Measurements from ENCODE around the gene SYNPO2L.
"Not testable (repeated sequence)": the region's sequence is repeated elsewhere in the genome, so short reads cannot be mapped to it uniquely, and the experiment has no call there.

Gene SYNPO2L, protein sequence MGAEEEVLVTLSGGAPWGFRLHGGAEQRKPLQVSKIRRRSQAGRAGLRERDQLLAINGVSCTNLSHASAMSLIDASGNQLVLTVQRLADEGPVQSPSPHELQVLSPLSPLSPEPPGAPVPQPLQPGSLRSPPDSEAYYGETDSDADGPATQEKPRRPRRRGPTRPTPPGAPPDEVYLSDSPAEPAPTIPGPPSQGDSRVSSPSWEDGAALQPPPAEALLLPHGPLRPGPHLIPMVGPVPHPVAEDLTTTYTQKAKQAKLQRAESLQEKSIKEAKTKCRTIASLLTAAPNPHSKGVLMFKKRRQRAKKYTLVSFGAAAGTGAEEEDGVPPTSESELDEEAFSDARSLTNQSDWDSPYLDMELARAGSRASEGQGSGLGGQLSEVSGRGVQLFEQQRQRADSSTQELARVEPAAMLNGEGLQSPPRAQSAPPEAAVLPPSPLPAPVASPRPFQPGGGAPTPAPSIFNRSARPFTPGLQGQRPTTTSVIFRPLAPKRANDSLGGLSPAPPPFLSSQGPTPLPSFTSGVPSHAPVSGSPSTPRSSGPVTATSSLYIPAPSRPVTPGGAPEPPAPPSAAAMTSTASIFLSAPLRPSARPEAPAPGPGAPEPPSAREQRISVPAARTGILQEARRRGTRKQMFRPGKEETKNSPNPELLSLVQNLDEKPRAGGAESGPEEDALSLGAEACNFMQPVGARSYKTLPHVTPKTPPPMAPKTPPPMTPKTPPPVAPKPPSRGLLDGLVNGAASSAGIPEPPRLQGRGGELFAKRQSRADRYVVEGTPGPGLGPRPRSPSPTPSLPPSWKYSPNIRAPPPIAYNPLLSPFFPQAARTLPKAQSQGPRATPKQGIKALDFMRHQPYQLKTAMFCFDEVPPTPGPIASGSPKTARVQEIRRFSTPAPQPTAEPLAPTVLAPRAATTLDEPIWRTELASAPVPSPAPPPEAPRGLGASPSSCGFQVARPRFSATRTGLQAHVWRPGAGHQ

DNA sequence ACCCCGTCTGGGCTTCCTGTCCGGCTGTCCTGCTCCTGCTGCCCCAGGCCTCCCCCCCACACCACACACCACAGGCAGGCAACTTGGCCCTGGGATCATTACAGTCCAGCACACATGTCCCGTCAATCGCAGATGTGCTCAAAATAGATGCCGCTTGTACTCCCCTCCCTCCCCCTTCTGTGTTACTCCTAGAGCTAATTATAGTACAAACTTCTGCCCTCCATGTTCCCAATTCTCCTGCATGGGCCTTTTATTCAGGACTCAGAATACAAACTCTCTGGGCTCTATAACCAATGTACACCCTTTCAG is at the start of gene SYNPO2L:
TSS of gene SYNPO2L (minus strand) at position 40 of the 309 bp plus-strand sequence. CDS start 107 bp downstream, outside the sequence.
- H3K4me3 ChIP-seq (ENCODE audit: low read depth, low read length): no peak within 1 kb of the TSS

DNA sequence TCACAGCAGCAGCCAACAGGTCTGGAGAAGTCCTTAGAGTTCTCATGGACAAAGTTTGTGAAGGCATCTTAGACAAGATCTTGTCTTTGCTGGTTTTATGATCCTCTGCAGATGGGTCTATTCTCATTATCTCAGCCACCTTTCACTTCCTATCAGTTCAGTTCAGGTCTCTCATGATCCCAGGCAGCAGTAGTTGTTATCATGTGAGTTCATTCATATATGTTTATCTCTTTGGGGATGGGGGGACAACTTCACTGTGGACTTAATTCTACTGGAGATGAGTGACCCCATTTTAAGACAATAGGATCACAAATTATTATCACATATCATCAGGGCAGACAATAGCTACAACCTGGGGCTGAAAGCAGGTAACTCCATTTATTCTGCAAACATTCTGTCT is 48.1 kb upstream of the SYNPO2L start:
- H3K4me3 ChIP-seq (ENCODE audit: low read depth, low read length): not testable (repeated sequence)

DNA sequence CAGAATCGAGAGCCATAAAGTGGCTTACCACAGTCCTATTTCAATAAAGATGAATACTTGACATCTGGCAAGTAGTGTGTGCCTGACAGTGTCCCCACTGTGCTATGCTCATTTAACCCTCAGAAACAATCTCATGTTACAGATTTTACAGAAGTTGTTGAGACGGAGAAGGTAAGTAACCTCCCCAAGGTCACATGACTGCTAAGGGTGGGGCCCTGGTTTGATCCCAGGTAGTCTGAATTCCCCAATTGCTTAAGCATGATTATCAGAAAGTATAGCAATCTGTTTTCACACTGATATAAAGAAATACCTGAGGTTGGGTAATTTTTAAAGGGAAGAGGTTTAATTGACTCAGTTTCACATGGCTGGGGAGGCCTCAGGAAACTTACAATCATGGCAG is 43.0 kb upstream of the SYNPO2L start:
- H3K4me3 ChIP-seq (ENCODE audit: low read depth, low read length): not testable (repeated sequence)

DNA sequence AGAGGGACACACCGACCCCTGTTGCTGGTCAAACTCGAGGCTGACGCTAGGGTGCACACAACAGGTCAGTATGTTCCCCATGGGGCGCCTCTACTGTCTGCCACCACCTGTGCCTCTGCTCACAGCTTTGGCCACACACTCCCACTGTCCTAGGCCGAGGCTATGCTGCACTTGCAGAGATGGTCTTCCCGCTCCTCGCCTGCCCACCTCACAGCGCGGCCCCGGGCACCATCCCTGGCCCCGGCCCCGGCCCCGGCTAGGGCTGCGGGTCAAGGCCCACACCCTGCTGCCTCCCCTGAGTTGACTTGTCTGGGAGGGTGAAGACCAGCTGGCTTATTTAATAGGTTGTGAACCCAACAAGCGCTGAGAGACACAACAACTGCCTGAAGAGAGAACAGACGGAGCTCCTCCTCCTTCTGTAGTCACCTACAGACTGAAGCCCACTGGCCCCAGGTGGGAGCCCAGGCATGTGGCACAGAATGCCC is 41.9 kb upstream of the SYNPO2L start, which contains the start of gene AGAP5:
TSS of gene AGAP5 (minus strand) at position 435 of the 485 bp plus-strand sequence. CDS start at position 81, 354 bp downstream.
- not testable (repeated sequence) for H3K4me3 ChIP-seq (ENCODE audit: low read depth, low read length)

DNA sequence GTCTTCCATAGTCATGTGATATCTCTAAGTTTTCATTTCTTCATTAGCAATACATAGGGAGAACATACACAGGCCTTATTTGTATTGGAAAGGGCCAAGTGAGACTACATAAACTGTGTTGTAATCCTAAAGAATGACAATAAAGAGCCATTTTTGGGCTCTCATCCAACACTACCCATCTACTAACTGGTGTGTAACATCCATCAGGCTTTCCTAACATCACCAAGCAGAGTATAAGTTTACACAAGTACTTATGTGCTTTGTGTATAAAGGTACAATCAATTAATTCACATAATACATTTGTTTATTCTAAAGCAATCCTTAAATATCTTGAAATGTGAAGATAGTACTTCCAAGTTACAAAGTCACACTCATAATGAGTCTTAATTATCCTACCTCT is 39.5 kb upstream of the SYNPO2L start:
- not testable (repeated sequence) for H3K4me3 ChIP-seq (ENCODE audit: low read depth, low read length)

DNA sequence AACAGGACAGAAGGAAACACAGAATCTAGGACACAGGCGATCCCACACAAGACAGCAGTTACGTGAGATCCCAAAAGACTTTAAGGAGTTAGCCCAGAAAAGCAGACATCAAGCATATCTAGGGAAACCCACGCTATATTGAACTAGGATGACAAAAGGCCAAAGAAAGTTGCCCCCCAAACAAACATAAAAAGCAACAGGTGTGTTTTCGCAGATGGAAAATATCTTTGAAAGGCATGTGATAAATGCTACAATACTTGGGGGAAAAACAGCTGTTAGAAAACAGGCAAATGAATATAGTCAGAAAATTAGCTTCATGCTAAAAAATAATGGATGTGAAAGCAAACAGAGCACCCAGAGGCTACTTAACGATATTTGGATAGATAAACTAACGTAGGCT is 34.9 kb upstream of the SYNPO2L start:
- H3K4me3 ChIP-seq (ENCODE audit: low read depth, low read length): not testable (repeated sequence)

DNA sequence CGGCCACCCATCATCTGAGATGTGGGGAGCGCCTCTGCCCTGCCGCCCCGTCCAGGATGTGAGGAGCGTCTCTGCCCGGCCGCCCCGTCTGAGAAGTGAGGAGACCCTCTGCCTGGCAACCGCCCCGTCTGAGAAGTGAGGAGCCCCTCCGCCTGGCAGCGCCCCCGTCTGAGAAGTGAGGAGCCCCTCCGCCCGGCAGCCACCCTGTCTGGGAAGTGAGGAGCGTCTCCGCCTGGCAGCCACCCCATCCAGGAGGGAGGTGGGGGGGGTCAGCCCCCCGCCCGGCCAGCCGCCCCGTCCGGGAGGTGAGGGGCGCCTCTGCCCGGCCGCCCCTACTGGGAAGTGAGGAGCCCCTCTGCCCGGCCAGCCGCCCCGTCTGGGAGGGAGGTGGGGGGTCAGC is 33.8 kb upstream of the SYNPO2L start:
- H3K4me3 ChIP-seq (ENCODE audit: low read depth, low read length): not testable (repeated sequence)

DNA sequence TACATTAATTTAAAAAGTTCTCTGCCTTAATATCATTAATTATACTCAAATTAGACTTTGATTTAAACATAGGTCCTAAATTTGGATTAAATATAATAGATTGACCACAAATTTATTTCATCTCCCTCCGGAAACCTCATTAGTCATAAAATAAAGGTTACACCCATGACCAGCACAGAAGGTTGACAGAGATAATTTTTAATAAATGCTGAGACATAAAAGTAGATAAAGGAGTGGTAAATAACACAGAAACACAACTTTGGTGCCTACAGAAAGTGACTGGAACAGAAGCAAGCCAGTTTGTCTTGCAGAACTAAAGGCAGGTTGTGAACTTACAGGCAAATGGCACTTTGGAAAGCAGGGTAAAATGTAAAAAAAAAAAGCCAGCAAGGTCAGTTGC is 31.8 kb upstream of the SYNPO2L start:
- not testable (repeated sequence) for H3K4me3 ChIP-seq (ENCODE audit: low read depth, low read length)

DNA sequence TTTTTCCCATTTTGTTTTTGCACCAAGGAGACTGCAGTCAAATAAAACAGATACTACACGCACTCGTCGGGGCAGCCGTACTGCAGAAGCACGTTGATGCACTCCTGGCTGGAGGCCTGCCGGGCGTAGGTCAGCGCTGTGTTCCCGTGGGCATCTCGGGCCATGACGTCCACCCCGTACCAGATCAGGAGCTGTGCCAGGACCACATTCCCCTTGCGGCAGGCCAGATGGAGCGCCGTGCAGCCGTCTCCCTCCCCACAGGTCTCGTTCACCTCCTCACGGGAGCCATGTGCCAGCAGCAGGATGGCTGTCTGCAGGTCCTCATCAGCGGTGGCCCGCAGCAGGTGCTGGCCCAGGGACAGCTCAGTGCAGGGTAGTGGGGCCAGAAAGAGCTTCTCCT is 18.7 kb upstream of the SYNPO2L start:
- not testable (repeated sequence) for H3K4me3 ChIP-seq (ENCODE audit: low read depth, low read length)

DNA sequence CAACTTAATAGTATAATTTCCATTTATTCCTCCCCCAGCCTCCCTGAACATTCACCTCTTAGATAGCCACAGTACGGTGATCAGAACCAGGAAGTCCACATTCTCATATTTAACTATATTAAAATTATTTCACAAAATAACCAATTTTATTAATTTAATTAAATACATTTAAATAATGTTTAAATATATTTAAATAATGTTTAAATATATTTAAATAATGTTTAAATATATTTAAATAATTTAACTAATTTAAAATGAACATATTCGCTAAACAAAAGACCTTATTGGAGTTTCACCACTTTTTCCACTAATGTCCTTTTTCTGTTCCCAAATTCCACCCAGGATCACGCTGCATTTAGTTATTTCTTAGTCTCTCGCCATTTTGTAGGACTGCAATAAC is 12.5 kb upstream of the SYNPO2L start:
- H3K4me3 ChIP-seq (ENCODE audit: low read depth, low read length): not testable (repeated sequence)

DNA sequence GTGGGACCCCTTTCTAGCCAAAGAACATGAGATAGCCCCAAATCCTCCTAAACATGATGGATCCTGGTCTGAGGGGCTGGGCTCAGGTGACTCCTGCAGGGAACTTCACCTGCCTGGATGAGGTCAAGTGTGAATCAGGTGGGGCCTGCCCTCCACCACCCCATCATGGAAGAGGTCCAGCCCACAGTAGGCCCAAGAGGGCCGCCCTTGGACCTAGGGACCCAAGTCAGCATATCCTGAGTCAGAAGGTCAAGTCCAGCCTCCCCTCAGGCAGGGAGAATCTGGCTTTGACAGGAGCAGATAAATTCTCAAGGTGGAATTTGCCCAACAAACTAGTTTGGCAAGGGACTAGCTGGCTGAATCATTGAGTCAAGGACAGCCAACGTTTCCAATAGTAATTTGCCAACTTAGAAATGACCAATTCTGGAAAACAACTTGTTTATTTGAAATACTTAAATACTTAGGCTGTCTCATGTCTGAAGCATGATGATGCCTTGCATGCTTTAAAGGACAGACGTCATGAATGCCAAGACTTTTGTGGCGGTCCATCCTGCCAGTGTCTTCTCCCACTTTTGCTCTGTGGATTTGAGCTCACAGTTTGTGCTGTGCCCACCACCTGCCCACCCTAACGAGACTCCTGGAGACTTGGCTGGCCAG is 10.5 kb upstream of the SYNPO2L start:
- H3K4me3 ChIP-seq (ENCODE audit: low read depth, low read length): not testable (repeated sequence)

DNA sequence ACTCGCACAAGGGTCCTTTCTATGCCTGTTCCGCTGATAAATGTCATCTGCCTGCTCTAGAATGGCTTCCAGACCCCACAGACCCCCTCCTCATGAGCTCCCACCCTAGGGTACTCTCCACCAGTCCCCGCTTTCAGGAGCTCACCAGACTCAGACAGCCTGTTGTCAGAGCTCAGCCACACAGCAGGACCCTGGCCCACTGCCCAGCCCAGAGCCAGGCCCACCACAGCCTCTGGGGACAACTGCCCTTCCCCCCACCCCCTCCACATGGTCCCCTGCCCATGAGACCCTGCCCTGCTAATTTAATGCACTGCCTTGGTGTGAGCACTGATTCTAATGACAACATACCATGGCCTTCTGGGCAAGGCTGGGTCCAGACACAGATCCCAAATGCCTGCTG is 9.8 kb upstream of the SYNPO2L start:
- not testable (repeated sequence) for H3K4me3 ChIP-seq (ENCODE audit: low read depth, low read length)

DNA sequence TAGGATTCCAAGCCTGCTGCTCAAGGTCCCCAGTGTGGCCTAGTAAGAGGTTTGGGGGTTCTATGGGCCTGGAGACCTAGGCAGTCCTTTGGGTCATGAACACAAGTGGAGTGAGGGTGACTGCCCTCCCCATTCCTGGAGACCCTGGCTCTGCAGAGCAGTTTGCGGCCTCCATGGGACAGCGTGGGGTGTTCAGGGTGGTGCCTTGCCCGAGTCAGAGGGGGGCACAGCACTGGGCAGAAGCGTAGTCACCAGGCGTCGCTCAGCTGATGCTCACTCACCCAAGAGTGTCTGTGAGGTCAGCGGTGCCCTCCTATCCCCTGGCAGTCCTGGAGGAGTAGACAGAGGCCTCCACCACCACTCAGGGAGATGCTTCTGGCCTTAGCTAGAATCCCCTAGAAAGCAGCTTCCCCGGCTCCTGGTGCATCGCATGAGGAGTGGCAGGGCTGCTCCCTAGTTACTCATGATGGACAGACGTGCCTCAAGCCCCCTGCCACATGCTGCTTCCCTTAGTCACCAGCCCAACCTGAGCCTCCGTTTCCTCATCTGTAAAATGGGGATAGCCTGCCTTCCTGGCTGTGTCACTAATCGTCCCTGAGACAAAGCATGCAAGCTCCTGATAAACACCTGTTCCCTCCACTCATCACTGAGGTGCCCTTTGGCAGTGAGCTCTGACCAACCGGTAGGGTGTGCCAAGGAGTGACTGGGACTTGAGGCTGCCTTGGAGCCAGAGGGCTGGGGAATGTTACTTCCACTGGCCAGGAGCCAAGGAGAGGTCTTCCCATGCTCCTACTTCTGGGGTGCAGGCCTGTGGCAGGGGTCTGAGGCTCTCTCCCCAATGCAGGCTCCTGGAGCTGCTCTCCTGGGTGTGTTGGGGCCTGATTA is 8.6 kb upstream of the SYNPO2L start:
- H3K4me3 ChIP-seq (ENCODE audit: low read depth, low read length): not testable (repeated sequence)

DNA sequence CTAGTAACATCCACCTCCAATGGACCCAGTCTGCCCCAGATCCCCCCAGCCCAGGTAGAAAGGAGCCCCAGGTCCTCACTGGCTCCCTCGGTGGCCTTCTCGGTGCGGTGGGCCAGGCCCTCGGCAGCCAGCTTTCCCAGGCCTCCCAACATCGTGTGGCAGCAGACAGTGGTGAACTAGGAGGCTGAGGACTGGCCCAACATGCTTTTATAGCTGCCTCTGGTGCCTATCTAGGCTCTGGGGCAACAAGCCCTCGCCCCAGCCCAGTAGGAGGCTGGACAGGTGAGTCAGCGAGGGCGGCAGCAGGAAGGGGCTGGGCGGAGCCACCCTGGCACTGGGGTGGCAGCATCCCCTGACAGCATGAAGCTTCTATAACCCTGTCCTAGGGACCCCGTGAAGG is 7.8 kb upstream of the SYNPO2L start:
- H3K4me3 ChIP-seq (ENCODE audit: low read depth, low read length): not testable (repeated sequence)

DNA sequence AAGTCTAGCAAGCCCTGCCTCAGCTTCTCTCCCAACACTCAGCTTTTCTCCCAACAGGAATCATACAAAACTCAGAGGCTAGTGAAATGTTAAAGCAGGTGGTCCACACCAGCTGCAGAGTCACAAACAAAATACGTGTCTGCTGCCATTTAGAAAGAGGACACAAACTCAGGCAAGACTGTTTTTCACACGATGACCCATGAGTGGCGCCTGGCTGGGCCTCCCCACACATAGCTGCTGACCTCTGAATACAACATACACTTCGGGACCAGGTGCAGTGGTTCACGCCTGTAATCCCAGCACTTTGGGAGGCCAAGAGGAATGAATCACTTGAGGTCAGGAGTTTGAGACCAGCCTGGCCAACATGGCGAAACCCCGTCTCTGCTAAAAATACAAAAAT is 6.9 kb upstream of the SYNPO2L start:
- not testable (repeated sequence) for H3K4me3 ChIP-seq (ENCODE audit: low read depth, low read length)

DNA sequence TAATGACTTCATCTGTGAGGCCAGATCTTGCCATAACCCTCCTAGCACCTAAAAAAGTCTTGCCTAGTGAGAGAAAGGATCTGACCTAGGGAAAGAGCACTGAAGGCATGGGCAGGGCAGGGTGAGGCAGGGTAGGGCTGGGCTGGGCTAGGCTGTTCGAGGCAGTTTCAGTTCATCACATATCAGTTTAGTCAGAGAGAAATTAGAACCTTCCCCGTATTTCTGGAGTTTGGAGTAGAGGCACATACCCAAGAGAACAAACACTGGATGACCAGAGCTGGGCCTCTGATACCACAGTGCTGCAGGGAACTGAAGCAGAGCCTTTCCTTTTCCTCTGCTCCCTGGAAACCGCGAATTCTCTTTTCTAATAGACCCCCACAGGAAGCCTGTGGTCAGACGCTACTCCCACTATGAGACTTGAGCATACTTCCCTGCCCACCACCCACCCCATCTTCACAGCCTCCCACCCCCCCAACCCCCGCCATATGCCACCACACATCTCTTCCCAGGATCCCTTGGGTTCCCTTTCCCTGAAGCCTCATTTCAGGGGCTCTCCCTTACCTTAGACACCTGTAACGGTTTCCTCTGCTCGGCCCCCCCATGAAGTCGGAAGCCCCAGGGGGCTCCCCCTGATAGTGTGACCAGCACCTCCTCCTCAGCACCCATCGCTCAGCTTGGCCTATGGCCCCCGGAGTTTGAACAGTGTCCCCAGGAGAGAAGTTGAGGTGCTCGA is 406 bp downstream of the SYNPO2L start:
- no peak overlapping the region for H3K4me3 ChIP-seq (ENCODE audit: low read depth, low read length)

DNA sequence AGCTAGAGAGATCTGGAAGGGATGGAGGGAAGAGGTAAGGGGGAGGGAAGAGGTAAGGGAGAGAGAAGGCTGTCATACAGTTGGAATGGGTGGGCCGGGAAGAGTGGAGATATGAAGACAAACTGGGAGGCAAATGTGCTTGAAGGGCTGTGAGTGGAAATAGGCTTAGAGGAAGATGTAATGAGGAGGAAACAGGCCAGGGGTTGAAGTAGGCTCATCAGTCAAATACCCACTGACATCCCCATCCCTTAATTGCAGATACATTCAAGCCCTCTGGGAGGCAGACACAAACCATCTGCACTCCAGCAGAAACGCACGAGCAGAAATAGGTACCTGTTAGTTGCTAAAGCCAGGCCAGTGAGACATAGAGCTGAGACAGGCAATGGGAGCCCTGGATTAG is 2.1 kb downstream of the SYNPO2L start:
- no peak overlapping the region for H3K4me3 ChIP-seq (ENCODE audit: low read depth, low read length)

DNA sequence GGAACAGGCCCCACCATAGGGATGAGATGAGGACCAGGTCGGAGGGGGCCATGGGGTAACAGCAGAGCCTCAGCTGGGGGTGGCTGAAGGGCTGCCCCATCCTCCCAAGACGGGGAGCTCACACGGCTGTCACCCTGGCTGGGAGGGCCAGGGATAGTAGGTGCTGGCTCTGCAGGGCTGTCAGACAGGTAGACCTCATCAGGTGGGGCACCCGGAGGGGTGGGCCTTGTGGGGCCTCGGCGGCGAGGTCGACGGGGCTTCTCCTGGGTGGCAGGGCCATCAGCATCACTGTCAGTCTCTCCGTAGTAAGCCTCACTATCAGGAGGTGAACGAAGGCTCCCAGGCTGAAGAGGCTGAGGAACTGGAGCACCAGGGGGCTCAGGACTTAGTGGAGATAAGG is 2.6 kb downstream of the SYNPO2L start:
- no peak overlapping the region for H3K4me3 ChIP-seq (ENCODE audit: low read depth, low read length)

DNA sequence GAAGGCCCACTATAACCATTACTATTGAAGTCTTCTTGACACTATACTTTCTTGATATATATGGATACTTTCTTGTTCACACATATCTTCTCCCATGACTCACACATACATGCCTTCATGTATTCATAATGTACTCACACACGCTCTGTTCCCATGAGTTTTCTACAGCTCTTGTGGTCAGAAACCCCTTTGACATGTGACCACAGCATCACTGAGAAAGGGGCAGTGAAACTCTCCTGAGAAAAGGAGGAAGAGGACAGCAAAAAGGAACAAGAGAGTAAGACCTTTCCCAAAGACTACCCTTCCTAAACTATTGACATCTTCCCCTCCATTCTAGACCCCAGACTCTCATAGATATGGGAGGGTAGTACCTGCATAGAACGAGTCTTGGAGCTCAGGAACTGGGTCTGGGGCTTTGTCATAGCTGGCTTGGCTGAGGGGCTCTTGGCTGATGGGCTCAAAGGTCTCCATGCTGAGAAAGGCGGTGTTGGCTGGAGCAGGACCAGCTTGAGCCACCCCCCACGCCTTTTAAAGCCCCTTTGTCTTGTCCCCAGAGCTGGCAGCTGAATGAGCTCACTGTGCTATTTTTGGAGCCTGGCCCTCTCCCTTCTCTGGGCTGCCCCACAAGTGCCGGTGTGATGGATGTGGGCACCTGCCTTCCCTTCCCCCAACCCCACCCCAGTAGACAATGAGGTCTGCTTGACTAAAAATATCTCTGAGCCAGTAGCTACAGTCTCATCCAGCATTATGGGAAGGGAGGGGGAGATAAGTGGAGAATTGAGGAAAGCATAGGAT is 5.1 kb downstream of the SYNPO2L start:
- no peak overlapping the region for H3K4me3 ChIP-seq (ENCODE audit: low read depth, low read length)
